Activated CD4-positive, alpha-beta T cell treated with anti-CD3 and anti-CD28 coated beads, Interleukin-10, Interleukin-2, amounts not matched to agents 100 ng/mL and 50 ng/mL, durations not matched to agents 16 hours and 8 hours (primary cell): ENCODE results near the gene GMNN.
"Not testable (repeated sequence)": the region's sequence is repeated elsewhere in the genome, so short reads cannot be mapped to it uniquely, and the experiment has no call there.

Experiments
- DNase-seq: peaks from one replicate; pipeline ENCODE4 v3.0.0-alpha.2; 2020

GMNN gene

GRCh38 chr6:24763578-24763977, 11.2 kb upstream of the GMNN start:
- no peak for DNase-seq

GRCh38 chr6:24764833-24765828, 9.6 kb upstream of the GMNN start:
- peak; percentile 9 for DNase-seq

- DNase-seq: not testable (repeated sequence)
Measured at GRCh38 chr6:24765968-24766367, 8.8 kb upstream of the GMNN start.

- DNase-seq: peak; percentile 50
Measured at GRCh38 chr6:24766680-24767462, 7.9 kb upstream of the GMNN start.

GRCh38 chr6:24768361-24768760, 6.4 kb upstream of the GMNN start:
- no peak for DNase-seq

GRCh38 chr6:24775520-24776058, 852 bp downstream of the GMNN start:
- peak; percentile 42 for DNase-seq

GRCh38 chr6:24777227-24777626, 2.5 kb downstream of the GMNN start:
- DNase-seq: no peak

GRCh38 chr6:24778121-24778520, 3.4 kb downstream of the GMNN start:
- no peak for DNase-seq

- DNase-seq: no peak
Measured at GRCh38 chr6:24778878-24779277, 4.1 kb downstream of the GMNN start.

- DNase-seq: no peak
Measured at GRCh38 chr6:24779416-24780016, 4.8 kb downstream of the GMNN start.

GRCh38 chr6:24780206-24780605, 5.5 kb downstream of the GMNN start:
- no peak for DNase-seq

GRCh38 chr6:24788031-24788665, 13.4 kb downstream of the GMNN start:
- peak; percentile 26 for DNase-seq

- no peak for DNase-seq
Measured at GRCh38 chr6:24795106-24795505, 20.4 kb downstream of the GMNN start.

- peak; percentile 9 for DNase-seq
Measured at GRCh38 chr6:24796616-24797290, 22.0 kb downstream of the GMNN start.

GRCh38 chr6:24797596-24798216, 23.0 kb downstream of the GMNN start:
- no peak for DNase-seq

GRCh38 chr6:24798740-24799540, 24.2 kb downstream of the GMNN start, which contains the start of gene ARMH2:
Gene ARMH2, minus strand, starts transcription at chr6:24798917. Its CDS starts 60 bp downstream, at chr6:24798857.
- no peak for DNase-seq

- DNase-seq: no peak
Measured at GRCh38 chr6:24799541-24799915, 24.8 kb downstream of the GMNN start.

GRCh38 chr6:24802271-24803059, 27.7 kb downstream of the GMNN start:
- DNase-seq: no peak

- DNase-seq: no peak
Measured at GRCh38 chr6:24807584-24807983, 32.8 kb downstream of the GMNN start.

- DNase-seq: no peak
Measured at GRCh38 chr6:24809728-24810127, 35.0 kb downstream of the GMNN start.
